HG03108 (cell line): ENCODE results near the gene HSD11B2.
"Not testable (repeated sequence)": the region's sequence is repeated elsewhere in the genome, so short reads cannot be mapped to it uniquely, and the experiment has no call there.

Experiments
- ATAC-seq: cut with Tn5 transposase; IDR thresholded peaks from one replicate; pipeline ENCODE4 v1.9.1; 2021; ENCODE audit warnings: moderate library complexity; ENCODE audit not compliant: unreplicated experiment

Gene HSD11B2

DNA sequence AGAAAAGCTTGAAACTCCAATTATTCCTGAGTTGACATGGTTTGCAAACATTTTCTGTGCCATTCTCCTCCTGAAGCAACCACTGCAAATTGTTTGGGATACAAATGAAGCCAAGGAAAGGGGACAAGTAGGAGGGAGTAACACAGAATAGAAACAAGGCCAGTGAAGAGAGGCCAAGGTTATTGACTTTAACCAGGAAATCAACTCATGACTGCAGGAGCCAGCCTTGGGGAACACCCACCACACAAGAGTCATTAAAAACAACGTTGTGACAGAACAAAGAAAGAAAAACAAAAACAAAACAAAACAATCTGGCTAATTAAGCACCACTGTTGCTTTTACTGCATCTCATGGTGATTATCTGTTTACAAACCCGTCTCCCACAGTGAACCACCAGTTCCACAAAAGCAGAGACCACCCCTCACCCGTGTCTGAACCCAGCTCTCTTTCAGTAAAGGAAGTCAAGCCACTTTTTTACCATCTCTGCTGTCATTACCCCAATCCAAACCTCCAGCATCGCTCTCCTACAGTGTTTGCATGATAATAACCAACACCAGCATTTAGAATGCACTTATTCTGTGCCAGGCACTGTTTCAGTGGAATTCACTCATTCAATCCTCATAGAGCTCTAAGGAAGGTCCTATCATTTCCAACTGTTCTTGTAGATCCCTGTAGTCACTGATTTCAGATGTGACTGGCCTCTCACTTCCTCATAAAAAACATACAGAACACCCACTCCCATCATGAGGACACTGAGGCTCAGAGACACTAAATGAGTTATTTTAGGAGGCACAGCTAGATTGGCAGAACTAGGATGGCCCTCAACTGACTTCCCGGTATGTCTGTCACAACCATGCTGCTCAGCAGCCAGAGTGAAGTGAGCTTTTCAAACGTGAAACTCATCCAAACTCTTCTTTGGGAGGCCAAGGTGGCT lies 16.7 kb upstream of the HSD11B2 start:
- no peak for ATAC-seq

DNA sequence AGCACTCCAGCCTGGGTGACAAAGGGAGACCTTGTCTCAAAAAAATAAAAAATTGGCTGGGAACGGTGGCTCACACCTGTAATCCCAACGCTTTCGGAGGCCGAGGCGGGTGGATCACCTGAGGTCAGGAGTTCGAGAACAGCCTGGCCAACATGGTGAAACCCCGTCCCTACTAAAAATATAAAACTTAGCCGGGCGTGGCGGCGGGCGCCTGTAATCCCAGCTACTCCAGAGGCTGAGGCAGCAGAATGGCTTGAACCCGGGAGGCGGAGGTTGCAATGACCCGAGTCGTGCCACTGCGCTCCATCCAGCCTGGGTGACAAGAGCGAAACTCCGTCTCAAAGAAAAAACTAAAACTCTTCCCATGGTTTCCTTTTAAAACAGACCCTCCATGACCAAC lies 15.5 kb upstream of the HSD11B2 start:
- not testable (repeated sequence) for ATAC-seq

DNA sequence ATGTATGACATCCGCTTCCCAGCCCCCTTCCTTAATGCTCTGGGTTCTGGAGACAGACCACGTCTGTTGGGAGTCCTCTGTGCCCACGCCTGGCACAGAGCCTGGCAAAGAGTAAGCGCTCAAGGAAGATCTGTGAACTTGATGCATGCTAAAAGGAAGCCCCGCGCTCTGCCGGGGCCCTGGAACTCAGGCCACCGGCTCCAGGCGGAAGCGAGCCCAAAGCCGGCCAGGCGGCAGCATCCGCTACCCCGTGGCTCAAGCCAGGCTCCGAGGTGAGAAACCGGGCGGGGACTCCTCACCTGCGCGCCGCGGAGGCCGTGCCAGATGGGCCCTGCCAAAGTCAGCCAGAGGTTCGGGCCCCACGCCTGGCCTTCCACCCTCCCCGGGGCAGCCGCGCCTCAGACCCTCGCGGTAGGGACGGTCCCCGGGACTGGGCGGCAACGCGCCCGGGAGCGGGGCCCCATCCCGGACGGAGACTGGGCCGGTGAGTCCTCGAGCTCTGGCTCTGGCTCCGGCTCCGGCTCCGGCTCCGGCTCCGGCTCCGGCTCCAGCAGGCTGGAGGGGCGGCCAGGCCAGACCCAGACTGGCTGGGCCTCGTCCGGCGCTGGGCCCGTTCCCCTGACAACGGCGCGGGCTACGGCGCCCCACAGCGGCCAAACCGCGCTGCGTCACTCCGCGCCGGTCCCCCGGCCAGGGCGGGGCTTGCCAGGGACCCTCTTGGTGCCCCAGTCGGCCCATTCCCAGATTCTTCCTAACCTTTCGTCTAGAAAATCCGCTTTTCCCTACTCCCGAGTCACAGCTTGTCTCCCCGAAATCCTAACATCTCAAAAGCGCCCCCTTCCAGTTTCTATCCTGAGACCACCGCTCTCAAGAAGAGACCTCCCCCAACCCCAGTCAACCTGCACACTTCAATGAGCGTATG lies 14.8 kb upstream of the HSD11B2 start, which contains the start of gene ZDHHC1:
Gene ZDHHC1 (minus strand): TSS at position 606 of the 922 bp plus-strand sequence. CDS start 8,702 bp downstream, outside the sequence.
- peak; percentile 68 for ATAC-seq

DNA sequence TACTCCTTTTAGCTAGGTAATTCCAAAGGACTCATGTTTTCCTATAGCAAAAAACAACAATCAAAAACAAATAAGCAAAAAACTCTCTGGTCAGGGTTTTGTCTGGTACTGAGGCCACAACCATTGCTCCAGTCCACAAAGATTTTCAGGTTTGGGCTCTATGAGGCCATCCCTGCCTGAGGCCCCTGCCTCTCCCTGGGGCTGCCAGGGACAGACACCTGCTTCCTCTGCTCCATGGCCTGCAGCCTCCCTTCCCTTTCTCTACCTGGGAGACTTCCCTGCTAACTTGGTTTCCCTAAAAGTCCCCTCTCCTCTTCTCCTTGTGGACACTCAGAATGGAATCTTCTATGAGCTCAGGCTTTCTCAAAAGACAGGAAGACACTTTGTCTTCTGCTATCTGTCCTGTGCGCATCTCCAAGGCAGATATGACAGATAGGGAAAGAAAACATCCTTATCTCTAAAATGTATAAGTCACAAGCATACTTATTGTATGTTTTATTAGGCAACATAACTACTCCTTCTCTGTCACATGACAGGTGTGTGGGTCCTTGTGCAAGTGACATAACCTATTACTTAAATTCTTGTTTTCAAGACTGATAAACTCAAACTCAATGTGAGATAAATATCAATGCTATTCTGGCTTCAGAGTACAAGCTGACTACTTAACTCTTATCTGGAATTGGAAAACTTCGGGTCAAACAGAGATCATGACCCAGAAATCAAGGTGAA lies 13.4 kb upstream of the HSD11B2 start:
- ATAC-seq: no peak

DNA sequence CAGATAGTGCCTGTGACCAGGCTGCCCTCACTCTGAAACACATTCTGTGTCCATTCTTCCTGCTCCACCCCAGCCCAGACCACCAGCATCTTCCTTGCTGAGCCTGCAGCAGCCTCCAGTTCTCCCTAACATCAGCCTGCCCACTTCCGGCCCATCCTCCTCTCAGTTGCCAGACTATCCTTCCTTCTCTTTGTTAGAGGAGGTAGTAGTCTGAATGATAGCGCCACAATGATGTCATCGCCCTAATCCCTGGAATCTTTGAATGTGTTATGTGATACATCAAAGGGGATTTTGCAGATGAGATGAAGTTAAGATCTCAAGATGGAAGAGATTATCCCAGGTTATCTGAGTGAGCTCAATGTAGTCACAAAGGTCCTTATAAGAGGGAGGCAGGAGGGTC lies 11.4 kb upstream of the HSD11B2 start:
- no peak for ATAC-seq

DNA sequence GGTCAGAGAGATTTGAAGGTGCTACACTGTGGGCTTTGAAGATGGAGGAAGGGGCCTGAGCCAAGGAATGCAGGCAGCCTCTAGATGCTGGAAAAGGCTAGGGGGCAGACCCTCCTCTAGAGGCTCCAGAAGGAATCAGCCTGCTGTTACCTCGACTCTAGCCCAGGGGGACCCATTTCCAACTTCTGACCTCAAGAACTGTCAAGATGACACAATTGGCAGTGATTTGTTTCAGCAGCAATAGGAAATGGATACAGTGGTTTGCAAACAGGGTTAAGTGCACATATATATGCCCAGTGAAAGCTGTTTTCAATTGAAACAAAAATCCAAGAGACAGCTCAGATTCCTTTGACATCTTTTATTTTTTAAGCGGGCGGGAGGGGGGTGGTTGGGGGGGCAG lies 11.0 kb upstream of the HSD11B2 start:
- no peak for ATAC-seq

DNA sequence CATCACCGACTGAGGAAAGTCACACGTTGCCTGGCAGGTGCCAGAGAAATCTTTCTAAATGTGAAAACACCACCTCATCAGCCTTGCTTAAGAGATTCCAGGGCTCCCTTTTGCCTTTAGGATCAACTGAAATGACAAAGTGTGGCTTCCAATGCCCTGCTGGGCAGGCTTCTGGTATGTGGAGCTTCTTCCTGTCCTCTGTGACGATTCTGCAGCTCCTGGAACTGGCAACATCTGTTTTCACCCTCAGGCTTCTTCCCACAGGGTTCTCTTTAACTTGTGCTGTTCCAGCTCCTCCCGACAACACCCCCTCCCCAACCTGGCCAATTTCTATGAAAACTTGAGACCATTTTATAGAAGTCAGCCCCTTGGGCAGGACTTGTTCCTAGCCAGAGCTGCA lies 9.9 kb upstream of the HSD11B2 start:
- no peak for ATAC-seq

DNA sequence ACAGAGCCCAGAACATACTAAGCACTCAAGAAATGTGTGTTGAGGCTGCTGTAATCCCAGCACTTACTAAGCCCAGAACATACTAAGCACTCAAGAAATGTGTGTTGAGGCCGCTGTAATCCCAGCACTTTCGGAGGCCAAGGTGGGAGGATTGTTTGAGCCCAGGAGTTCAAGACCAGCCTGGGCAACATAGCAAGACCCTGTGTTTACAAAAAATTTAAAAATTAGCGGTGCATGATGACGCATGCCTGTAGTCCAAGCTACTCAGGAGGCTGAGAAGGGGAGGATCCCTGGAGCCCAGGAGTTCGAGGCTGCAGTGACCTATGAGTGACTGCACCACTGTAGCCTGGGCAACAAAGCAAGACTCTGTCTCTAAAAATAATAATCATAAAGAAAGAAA lies 7.9 kb upstream of the HSD11B2 start:
- ATAC-seq: no peak

DNA sequence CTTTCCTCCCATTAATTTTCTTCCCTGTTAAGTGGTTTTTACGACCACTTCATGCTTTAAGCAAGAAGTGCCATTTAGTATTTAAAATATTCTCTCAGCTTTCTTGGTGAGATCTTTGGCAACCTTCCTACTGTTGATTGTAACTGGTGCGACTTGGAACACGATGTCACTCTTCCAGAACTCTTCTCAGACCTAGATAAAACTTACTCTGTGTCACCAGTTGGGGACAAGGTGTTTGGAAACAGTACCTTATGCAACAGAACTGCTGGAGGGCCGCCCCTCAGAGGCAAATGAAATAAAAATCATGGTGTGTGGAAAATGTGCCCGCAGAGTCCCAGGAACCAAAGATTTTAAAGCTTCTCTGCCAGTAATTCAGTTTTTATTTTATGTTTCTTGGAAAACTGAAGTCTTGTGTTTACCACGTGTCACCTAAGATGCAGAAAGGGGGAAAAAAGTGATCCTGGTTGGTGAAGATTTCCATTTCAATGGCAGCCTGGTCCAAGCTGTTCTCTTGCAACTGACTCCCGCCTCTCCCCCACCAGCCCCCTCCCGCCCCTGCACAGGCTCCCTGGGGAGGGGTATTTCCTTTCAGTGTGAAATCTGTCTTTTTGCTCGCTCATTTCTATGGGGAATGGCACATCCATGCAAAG lies 7.2 kb upstream of the HSD11B2 start:
- no peak for ATAC-seq

DNA sequence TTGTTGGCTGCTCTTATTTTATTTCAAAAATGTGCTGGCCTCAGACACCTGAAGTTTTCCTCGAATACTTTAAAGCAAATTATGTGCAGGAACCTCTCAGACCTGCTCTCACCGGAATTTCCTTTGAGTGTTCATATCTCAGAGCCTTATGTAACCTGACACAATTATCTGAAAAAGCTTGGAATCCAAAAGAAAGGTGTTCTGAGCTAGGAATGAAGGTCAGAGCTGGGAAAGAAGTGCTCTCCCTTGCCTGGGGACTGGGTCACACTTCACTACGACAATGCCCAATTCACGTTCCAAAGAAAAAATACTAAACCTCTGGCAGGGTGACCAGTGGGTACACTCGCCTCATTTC lies 6.7 kb upstream of the HSD11B2 start:
- no peak for ATAC-seq

DNA sequence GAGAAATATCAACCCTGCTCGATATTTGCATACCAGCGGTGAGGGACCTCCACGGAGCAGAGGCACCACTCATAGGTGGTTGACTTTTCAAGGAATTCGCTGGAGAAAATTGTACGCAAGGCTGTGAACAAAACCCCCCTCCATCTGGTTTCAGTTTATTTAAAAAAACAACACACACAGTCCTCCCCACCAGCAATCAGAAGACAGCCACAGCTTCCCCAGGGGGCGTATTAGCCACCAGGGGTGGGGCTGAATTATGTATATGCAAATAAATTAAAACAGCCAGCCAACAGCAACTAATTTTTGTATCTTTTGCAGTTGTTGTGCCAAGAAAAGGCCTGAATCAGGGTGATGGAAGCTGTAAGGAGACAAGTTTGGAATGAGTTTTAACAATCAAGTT lies 5.9 kb upstream of the HSD11B2 start:
- no peak for ATAC-seq

DNA sequence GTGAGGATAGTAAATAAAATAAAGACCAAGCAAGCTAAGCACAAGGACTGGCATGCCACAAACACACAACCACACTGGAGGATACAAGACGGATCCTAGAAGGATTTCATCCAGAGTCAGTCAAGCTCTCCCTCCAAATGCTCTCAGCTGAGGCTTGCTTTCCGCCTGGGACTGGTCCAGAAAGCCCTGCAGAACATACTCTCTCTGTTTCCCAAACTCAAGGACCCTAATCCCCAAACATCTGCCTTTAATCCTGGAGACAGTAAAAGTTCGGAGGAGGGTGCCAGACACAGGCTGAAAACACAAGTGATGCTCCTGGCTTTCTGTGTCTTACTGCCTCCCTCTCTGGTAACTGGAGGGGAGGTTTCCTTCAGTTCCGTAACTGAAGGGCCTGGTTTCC lies 5.3 kb upstream of the HSD11B2 start:
- ATAC-seq: no peak

DNA sequence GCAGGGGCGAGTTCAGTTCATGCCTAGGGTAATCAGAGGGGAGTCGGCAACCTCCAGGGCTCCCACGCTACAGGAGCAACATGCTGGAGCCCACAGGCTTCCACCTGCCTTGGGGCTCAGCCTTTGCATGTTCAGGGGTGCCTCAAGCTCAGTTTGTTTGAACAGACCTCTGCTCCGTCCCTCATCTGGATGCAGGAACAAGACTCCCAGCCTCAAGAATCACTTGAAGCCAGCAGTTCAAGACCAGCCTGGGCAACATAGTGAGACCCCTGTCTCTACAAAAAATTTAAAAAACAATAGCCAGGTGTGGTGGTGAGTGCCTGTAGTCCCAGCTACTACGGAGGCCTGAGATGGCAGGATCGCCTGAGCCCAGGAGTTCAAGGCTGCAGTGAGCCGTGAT lies 4.9 kb upstream of the HSD11B2 start:
- no peak for ATAC-seq

DNA sequence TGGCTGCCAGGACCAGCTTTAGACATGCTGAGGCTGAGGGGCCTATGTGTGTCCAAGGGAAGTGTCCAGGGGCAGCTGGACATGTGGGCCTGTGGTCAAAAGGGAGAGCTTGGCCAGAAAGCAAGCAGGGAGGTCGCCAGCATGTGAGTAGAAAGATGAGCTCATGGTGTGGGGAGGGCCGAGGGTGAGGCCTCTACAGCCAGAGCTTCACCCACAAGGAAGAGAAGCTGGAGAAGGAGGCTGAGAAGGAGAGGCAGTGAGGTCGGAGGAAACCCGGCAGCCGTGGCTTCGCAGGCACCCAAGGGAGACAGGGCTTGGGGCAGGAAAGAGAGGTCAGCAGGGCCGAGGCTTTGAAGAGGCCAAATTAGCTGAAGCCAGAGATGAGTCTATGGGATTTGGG lies 4.0 kb upstream of the HSD11B2 start:
- ATAC-seq: no peak

DNA sequence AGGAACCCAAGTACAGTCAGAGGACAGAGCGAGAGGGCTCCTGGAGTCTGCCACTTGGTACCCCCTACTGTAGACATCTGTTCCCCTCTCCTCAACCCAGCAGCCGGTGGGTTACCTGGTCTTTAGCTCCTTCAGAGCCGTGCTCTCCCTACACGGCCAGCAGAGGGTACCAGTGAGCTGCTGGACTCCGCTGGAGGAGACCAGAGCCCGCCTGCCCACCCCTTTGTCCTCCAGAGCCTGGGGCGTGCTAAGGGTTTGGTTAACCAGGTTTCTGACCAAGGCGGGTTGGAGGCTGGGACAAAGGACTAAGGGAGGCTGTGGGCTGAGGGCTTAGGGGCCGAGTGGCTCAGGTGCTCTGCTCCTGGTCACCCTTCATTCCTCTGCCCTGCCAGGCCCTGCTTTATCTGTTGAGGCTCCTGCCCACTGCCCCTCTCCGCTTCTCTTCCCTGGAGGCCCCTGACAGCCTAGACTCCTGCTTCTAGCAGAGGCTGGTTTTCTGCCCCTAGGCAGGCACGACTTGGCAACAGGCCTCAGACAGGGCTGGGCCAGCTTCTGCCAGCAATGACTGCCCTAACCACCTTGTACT lies 2.7 kb upstream of the HSD11B2 start:
- no peak for ATAC-seq

DNA sequence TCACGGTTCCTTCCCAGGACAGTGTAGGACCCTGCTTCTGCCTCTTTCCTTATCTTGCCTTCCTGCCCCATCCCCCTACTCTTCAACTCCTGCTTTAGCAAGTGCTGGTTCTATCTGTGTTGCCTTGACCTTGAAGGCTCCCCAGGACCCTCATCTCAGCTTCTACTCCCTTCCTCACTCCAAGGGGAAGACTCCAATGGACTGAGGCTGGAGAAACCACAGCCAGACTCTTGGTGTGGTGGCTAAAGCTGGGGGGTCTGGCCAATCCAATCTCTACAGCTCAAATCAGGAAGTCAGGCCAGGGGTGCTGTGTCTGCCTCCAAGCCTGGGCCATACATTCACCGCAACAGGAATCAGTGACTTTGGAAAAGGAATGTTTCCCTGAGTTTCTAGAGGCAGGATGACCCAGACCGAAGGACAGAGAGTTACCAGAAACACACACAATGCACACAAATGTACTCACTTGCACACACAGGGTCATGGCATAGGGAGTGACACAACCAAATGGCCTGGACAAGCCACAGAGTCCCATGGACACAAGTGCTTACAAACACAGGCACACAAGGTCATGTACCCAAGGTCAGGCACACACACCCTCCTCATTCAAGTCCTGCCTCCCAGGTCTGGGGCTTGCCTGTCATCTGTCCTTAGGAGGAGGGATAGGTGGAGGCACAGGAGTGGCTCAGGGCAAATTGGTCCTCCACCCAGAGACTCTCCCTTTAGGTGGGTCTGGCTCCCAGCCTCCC lies 1.7 kb upstream of the HSD11B2 start:
- ATAC-seq: no peak

DNA sequence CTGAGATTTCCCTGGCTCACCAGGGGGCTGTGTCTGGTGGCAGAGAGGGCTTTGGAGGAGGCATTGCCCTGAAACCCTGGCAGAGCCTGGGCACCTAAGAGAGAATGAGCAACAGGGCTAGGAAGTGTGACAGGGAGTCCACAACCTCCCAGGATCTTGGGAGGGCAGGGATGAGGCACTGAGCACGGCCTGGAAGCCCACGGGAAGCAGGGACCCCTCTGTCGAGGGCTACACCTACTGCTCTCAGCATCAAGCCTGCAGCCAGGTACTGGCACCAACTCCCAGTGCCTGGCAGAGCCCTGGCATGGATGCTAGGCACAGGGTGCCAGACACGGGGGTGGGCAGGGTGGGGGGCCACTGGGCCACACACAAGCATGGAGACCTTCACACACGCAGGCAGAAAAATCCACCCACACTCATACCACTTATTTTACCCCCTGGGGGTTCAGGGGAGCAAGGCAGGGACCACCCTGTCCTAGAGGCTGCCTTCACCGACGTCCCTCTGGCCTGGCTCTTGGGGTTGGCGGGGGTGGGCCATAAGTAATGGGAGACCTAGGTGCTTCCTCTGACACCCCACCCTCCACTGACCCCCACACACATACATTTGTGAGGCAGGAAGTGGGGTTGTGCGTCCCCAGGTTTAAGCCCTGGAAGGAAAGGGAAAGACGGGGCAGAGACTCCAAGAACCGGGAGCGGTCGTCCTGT lies 970 bp upstream of the HSD11B2 start:
- no peak for ATAC-seq

DNA sequence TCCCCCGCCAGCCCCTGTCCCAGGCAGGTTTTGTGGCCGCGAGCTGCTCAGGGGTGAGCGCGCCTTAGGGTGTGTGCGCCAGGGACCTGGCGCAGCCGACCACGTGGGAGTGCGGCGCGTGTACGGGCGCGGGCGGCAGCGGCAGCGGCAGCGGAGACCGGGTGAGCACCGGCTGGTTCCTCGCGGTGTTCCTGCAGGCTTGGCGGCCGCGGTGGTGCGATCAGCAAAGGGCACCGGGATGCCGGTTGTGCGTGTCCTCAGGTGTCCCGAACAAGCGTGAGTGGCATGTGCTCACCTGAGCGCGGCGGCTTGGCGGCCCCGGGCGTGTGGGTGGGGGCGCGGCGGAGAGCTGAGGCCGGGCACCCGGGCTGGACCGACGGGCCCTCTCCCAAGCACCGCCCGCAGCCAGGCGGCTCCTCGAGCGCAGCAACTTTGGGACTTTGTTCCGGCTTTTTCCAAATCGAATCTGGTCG lies 381 bp upstream of the HSD11B2 start:
- no peak for ATAC-seq
